ENCODE measurements around the gene TRIM40.

DNA sequence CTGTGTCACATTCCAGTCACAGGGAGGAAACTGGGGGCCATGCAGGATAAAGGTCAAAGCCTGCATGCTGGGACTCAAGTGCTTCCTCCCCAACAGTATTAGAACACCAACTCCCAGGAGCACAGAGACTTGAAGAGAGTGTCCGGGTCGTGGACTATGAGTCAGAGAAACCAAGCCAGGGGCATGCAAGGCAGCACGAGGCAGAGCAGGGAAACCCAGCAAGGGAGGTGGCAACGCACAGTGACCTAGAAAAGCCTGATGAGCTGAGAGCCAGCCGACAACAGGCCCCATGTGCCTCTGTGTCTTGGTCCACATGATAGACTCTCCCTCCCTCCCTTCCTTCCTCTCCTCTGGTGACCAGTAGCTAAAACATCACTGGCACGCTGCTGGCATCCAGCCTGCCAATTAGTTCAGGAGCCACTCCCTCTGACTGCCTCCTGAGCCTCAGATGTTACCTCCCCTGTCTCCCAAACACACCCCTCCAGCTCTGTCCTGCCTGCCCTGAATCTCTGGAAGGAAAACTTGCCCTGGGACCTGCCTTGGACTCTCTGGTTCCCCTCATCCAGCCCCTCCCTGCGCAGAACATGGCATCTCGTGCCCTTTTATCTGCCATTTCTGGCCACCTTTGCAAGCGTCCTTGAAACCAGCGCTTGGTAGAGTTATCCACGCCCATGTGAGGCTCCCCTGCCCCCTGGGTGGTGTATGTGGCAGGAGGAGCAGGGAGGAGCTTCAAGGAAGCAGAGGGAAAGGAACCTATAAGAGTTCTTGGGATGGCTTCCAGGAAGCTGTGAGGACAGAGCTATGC, 44.2 kb upstream of the TRIM40 start:
- TF ChIP-seq, protein P1, sequence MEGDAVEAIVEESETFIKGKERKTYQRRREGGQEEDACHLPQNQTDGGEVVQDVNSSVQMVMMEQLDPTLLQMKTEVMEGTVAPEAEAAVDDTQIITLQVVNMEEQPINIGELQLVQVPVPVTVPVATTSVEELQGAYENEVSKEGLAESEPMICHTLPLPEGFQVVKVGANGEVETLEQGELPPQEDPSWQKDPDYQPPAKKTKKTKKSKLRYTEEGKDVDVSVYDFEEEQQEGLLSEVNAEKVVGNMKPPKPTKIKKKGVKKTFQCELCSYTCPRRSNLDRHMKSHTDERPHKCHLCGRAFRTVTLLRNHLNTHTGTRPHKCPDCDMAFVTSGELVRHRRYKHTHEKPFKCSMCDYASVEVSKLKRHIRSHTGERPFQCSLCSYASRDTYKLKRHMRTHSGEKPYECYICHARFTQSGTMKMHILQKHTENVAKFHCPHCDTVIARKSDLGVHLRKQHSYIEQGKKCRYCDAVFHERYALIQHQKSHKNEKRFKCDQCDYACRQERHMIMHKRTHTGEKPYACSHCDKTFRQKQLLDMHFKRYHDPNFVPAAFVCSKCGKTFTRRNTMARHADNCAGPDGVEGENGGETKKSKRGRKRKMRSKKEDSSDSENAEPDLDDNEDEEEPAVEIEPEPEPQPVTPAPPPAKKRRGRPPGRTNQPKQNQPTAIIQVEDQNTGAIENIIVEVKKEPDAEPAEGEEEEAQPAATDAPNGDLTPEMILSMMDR (IDR thresholded peaks at IDR 0.05): no peak
- no peak for TF ChIP-seq POLR2AphosphoS5 (IDR thresholded peaks at IDR 0.05)
- TF ChIP-seq POLR2A (IDR thresholded peaks at IDR 0.05): no peak
